ENCODE results near the gene CCKAR.

DNA sequence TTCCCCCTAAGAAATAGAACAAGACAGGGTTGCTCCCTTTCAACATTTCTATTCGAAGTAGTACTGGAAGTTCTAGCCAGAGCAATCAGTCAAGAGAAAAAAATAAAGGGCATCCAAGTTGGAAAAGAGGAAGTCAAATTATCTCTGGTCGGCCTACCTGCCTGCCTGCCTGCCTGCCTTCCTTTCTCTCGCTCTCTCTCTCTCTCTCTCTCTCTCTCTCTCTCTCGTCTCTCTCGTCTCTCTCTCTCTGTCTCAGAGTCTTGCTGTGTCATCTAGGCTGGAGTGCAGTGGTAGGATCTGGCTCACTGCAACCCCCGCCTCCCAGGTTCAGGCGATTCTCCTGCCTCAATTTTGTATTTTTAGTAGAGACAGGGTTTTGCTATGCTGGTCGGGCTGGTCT lies 42.9 kb downstream of the CCKAR start:
- no peak for TF ChIP-seq POLR2A (IDR thresholded peaks at IDR 0.05)
- TF ChIP-seq POLR2AphosphoS5 (IDR thresholded peaks at IDR 0.05) = no peak
- TF ChIP-seq, protein P1, sequence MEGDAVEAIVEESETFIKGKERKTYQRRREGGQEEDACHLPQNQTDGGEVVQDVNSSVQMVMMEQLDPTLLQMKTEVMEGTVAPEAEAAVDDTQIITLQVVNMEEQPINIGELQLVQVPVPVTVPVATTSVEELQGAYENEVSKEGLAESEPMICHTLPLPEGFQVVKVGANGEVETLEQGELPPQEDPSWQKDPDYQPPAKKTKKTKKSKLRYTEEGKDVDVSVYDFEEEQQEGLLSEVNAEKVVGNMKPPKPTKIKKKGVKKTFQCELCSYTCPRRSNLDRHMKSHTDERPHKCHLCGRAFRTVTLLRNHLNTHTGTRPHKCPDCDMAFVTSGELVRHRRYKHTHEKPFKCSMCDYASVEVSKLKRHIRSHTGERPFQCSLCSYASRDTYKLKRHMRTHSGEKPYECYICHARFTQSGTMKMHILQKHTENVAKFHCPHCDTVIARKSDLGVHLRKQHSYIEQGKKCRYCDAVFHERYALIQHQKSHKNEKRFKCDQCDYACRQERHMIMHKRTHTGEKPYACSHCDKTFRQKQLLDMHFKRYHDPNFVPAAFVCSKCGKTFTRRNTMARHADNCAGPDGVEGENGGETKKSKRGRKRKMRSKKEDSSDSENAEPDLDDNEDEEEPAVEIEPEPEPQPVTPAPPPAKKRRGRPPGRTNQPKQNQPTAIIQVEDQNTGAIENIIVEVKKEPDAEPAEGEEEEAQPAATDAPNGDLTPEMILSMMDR (IDR thresholded peaks at IDR 0.05) = no peak
- no peak for TF ChIP-seq EP300 (IDR thresholded peaks at IDR 0.05; ENCODE audit: low read depth)

All from transverse colon (tissue), 4 donors.